Epithelial cell of proximal tubule (primary cell): Measurements from ENCODE around the gene FAM217B. TPM values are rescaled to one million over a fixed set of nuclear protein-coding genes. Genes with fewer than 3 reads are reported as not detected.

Experiments
- DNase-seq: peaks from one replicate; pipeline ENCODE4 v3.0.0-alpha.2; 2011; ENCODE audit warnings: low read depth
- H3K4me3 ChIP-seq: 2 replicates; pipeline ENCODE4 v1.5.1; 2011; ENCODE audit warnings: low read depth, mild to moderate bottlenecking, low read length
- CTCF ChIP-seq: conservative IDR thresholded peaks from 2 replicates; pipeline ENCODE4 v1.5.1; 2012; ENCODE audit warnings: low read depth, mild to moderate bottlenecking, low read length
- total RNA-seq: library from RNA; depleted of rRNA; stranded (reverse); fragments of >200 nt; gene quantifications from 2 replicates; pipeline ENCODE4 v1.2.3, GENCODE V29; 2015

The FAM217B gene
- total RNA-seq, 1 donor from 2014 or later: 4.3 TPM

GRCh38 chr20:59997896-59998295 is 57.7 kb downstream of the FAM217B start:
- no peak for DNase-seq
- H3K4me3 ChIP-seq: no peak overlapping the region
- no peak for TF ChIP-seq CTCF

Other genes with a start within 250 kb of the FAM217B start
- 0.29 and 1.2 TPM in 2 replicates for gene SYCP2, start 6.8 kb upstream of the FAM217B start, total RNA-seq
- 3.7 and 5.1 TPM in 2 replicates for gene PPP1R3D, start 84 bp upstream of the FAM217B start, total RNA-seq
- gene CDH26, start 18.0 kb downstream of the FAM217B start, total RNA-seq: 0.29 TPM in 1 of 2 replicates, not detected in the other